Measurements from ENCODE around the gene RPL39L. TPM values are rescaled to one million over a fixed set of nuclear protein-coding genes. Genes with fewer than 3 reads are reported as not detected.

RPL39L gene
- total RNA-seq, 1 experiment from 2014 or later: 3.3 TPM

DNA sequence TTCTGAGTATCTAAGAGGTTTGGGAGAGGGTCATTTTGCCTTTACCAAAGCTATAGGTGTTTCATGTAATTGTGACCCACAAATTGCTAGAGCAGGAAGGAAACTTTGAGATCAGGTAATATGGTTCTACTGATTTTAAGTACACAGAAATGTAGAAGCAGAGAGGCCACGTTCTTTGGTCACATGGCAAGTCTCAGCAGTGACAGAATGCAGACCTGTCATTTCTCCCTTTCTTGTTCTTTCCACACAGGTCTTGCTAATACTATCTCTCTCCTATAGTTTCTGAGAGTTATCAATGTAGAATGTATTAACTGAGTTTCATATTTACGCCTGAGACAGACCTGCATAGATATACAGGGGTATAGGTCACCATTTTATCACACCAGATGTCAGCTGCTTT lies 47.1 kb upstream of the RPL39L start:
- POLR2A ChIA-PET: interaction anchor here (0.6 to 2.1 kb wide), 10 partner anchors 8 to 423 kb away, joined by 3 to 9 read pairs (median 4); no protein-coding TSS in a partner anchor
- no peak overlapping the region for H3K4me3 Mint-ChIP-seq (ENCODE audit: unreplicated experiment)
- no peaks in the 10 kb centered on the region for H3K9me3 Mint-ChIP-seq (ENCODE audit: unreplicated experiment)
- H3K27me3 Mint-ChIP-seq (ENCODE audit: insufficient read depth, unreplicated experiment): no peaks in the 10 kb centered on the region
- peaks cover 57% of the 10 kb centered on the region for H3K4me1 Mint-ChIP-seq (ENCODE audit: insufficient read depth, unreplicated experiment)
- peak overlapping the region; percentile 92 for H3K27ac Mint-ChIP-seq (ENCODE audit: low read depth, unreplicated experiment)
- TF ChIP-seq, protein P1, sequence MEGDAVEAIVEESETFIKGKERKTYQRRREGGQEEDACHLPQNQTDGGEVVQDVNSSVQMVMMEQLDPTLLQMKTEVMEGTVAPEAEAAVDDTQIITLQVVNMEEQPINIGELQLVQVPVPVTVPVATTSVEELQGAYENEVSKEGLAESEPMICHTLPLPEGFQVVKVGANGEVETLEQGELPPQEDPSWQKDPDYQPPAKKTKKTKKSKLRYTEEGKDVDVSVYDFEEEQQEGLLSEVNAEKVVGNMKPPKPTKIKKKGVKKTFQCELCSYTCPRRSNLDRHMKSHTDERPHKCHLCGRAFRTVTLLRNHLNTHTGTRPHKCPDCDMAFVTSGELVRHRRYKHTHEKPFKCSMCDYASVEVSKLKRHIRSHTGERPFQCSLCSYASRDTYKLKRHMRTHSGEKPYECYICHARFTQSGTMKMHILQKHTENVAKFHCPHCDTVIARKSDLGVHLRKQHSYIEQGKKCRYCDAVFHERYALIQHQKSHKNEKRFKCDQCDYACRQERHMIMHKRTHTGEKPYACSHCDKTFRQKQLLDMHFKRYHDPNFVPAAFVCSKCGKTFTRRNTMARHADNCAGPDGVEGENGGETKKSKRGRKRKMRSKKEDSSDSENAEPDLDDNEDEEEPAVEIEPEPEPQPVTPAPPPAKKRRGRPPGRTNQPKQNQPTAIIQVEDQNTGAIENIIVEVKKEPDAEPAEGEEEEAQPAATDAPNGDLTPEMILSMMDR (IDR thresholded peaks at IDR 0.05; ENCODE audit: unreplicated experiment): no peak
- intact Hi-C loops (cut with micrococcal nuclease): no loop called here
- CTCF ChIA-PET: interaction anchor here (1.0 to 1.6 kb wide), 3 partner anchors 9 to 51 kb away, joined by 3 to 4 read pairs (median 3); no protein-coding TSS in a partner anchor
- no peaks in the 10 kb centered on the region for H3K36me3 Mint-ChIP-seq (ENCODE audit: insufficient read depth, unreplicated experiment)
- no TSS peak for BruUV-seq (replicated peaks)
- no peak for DNase-seq (ENCODE audit: unreplicated experiment)

DNA sequence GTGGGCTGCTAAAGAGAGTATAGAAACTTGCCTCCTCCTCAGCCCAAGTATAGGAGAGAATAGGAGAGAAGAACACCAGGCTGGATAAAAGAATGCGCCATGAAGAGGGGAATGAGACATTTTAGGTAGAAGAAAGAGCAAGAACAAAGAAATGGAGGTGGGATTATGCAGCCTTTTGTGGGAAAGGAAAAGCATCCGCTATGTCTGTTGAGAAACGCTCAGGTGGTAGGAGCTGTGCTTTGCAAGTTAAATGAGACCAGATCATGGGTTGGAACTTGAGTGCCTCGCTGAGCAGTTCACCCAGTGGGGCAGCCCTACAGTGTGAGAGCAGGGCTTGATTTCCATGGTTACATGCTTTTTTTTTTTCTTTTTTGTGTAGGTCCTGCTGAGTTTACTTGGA lies 46.5 kb upstream of the RPL39L start:
- ChIA-PET POLR2A (interaction anchor here (0.6 to 2.1 kb wide), 5 partner anchors 9 to 424 kb away, joined by 3 to 5 read pairs (median 4); no protein-coding TSS in a partner anchor), CTCF (interaction anchor here (1.2 to 1.6 kb wide), 2 partner anchors 9 to 11 kb away, joined by 3 read pairs; no protein-coding TSS in a partner anchor)
- peak overlapping the region; percentile 92 for H3K27ac Mint-ChIP-seq (ENCODE audit: low read depth, unreplicated experiment)
- H3K4me1 Mint-ChIP-seq (ENCODE audit: insufficient read depth, unreplicated experiment): peaks cover 52% of the 10 kb centered on the region
- H3K27me3 Mint-ChIP-seq (ENCODE audit: insufficient read depth, unreplicated experiment): no peaks in the 10 kb centered on the region
- no peak for DNase-seq (ENCODE audit: unreplicated experiment)
- intact Hi-C loops (cut with micrococcal nuclease): no loop called here
- BruUV-seq (replicated peaks): no TSS peak
- H3K9me3 Mint-ChIP-seq (ENCODE audit: unreplicated experiment): no peaks in the 10 kb centered on the region
- no peaks in the 10 kb centered on the region for H3K36me3 Mint-ChIP-seq (ENCODE audit: insufficient read depth, unreplicated experiment)
- no peak overlapping the region for H3K4me3 Mint-ChIP-seq (ENCODE audit: unreplicated experiment)
- TF ChIP-seq, protein P1 (IDR thresholded peaks at IDR 0.05; ENCODE audit: unreplicated experiment): no peak

DNA sequence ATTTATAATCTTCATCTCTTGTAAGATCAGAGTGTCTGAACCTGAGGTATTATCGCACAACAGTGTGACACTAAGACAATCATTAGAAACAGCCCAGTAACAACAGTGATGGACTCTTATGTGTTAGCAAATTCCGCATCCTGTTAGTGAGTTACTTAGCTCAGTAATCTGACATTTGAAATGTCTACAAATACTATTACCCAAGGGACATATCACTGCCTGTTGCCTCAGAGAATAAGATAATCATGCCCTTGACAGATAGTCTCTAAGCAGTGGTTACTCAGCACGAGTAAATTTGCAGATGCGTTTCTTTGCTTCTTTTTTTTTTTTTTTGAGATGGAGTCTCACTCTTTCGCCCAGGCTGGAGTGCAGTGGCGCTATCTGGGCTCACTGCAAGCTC lies 44.6 kb upstream of the RPL39L start:
- TF ChIP-seq, protein P1 (IDR thresholded peaks at IDR 0.05; ENCODE audit: unreplicated experiment): no peak
- Mint-ChIP-seq H3K4me3 (ENCODE audit: unreplicated experiment) (no peak overlapping the region), H3K9me3 (ENCODE audit: unreplicated experiment) (no peaks in the 10 kb centered on the region), H3K4me1 (ENCODE audit: insufficient read depth, unreplicated experiment) (peaks cover 47% of the 10 kb centered on the region), H3K36me3 (ENCODE audit: insufficient read depth, unreplicated experiment) (no peaks in the 10 kb centered on the region), H3K27me3 (ENCODE audit: insufficient read depth, unreplicated experiment) (no peaks in the 10 kb centered on the region), H3K27ac (ENCODE audit: low read depth, unreplicated experiment) (peak overlapping the region; percentile 94)
- intact Hi-C loops (cut with micrococcal nuclease): no loop called here
- CTCF ChIA-PET: interaction anchor here (0.6 to 1.0 kb wide), 5 partner anchors 9 to 1081 kb away, joined by 3 to 4 read pairs (median 3); no protein-coding TSS in a partner anchor
- DNase-seq (ENCODE audit: unreplicated experiment): no peak
- POLR2A ChIA-PET: interaction anchor here (0.6 to 2.4 kb wide), 8 partner anchors 11 to 469 kb away, joined by 3 to 8 read pairs (median 4); partner anchors contain the start of genes EIF4A2 and RTP1
- no TSS peak for BruUV-seq (replicated peaks)

DNA sequence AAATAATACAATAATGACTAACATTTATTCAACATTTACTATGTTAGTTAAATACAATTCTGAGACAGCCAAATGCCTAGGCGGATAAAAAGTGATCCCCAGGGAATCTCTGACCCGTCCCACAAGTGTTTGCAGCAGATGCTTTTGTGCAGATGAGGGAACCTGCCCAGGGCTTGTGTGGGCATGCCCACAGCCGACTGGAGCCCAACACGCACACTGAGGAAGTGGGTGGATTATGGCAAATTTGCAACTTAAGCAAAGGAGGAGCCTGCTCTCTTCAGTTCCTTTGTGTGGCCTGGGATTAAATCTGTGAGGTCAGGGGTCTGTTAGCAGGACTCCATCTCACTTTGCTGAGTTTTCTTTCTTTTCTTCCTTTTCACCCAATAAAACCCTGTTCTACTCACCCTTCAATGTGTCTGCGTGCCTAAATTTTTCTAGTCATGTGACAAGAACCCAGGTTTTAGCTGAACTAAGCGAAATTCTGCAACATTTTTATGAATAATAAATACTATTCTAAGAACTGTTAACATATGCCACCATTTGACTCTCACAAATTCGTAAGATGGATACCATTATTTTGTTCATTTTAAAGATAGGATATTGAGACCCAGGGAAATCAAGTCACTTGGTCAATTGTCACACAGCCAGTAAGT lies 44.0 kb upstream of the RPL39L start:
- TF ChIP-seq, protein P1 (IDR thresholded peaks at IDR 0.05; ENCODE audit: unreplicated experiment): no peak
- H3K4me3 Mint-ChIP-seq (ENCODE audit: unreplicated experiment): no peak overlapping the region
- no peaks in the 10 kb centered on the region for H3K27me3 Mint-ChIP-seq (ENCODE audit: insufficient read depth, unreplicated experiment)
- peak overlapping the region; percentile 94 for H3K27ac Mint-ChIP-seq (ENCODE audit: low read depth, unreplicated experiment)
- H3K9me3 Mint-ChIP-seq (ENCODE audit: unreplicated experiment): no peaks in the 10 kb centered on the region
- CTCF ChIA-PET: interaction anchor here (0.6 to 1.1 kb wide), 4 partner anchors 9 to 1081 kb away, joined by 3 to 5 read pairs (median 4); no protein-coding TSS in a partner anchor
- H3K4me1 Mint-ChIP-seq (ENCODE audit: insufficient read depth, unreplicated experiment): peaks cover 46% of the 10 kb centered on the region
- peak; percentile 69 for DNase-seq (ENCODE audit: unreplicated experiment)
- TSS peak; percentile 99 for BruUV-seq (replicated peaks)
- intact Hi-C loops (cut with micrococcal nuclease): no loop called here
- POLR2A ChIA-PET: interaction anchor here (0.6 to 2.4 kb wide), 12 partner anchors 9 to 977 kb away, joined by 3 to 8 read pairs (median 4); partner anchors contain the start of genes EIF4A2 and RTP1
- H3K36me3 Mint-ChIP-seq (ENCODE audit: insufficient read depth, unreplicated experiment): no peaks in the 10 kb centered on the region
